GM18519 (cell line): ENCODE data around the gene ALKBH6.
"Not testable (repeated sequence)": the region's sequence is repeated elsewhere in the genome, so short reads cannot be mapped to it uniquely, and the experiment has no call there.

Experiments
- ATAC-seq: cut with Tn5 transposase; IDR thresholded peaks from one replicate; pipeline ENCODE4 v1.9.1; 2021; ENCODE audit warnings: mild to moderate bottlenecking, moderate library complexity; ENCODE audit not compliant: unreplicated experiment, low FRiP score

ALKBH6 gene

DNA sequence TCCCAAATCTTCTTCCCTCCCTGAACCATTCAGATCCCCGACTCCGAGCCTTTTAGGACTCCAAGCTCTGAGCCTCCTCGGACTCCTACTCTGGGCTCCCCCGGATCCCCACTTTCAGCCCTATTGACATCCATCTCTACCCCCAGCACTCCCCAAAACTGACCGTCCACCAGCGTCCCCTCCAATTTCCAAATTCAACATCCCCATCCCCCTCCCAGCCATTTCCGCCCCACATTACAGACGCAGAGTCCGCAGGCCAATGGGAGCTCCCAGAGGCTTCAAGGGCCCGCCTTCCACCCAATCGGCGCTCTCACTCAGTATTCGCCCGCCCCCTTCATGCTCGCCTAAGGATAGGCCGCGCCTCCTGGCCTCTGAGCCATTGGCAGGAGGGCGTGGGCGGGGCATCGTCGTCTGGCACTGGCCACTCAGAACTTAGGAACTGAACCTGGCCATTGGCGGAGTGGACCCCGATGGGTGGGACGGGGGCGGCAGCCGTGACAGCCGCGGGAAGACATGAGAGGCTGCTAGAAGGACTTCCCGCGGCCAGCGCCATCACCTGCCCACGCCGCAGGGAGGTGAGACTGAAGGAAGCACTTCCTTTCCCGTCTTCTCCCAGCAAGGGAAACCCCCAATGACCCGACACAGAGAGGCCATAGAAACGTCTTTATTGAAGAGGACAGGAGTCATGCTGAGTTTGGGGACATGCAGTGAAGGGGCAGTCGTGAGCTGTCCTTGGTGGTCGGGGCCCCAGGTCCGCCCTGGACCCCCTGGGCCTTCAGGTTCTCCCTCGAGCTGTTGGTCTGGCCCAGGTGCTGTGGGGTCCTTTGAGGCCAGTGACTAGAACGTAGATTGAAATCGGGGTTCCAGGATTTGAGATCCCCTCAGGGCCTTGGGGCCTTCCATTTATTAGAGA lies at the start of gene ALKBH6:
TSS of gene ALKBH6 (minus strand) at position 202 of the 913 bp plus-strand sequence. CDS start 816 bp downstream, outside the sequence.
- peak; percentile 81 for ATAC-seq

DNA sequence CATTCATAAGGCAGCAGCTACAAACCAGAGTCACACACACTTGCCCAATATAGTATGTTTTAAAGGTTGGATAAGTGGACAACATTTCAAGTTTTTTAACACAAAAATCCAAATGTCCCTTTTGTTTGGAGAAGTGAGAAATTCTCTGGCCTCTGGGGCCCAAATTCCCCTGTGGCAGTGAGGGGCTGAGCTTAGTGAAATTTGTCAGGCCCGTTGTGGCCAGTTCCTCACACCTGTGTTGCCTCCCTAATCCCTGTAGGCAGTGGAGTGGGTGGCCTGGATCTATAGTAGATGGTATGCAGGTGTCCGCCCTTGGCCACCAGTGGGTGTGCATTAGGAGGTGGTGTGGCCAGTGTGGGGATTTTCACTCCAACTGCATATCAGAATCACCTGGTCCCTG lies 47.4 kb upstream of the ALKBH6 start:
- ATAC-seq = no peak

DNA sequence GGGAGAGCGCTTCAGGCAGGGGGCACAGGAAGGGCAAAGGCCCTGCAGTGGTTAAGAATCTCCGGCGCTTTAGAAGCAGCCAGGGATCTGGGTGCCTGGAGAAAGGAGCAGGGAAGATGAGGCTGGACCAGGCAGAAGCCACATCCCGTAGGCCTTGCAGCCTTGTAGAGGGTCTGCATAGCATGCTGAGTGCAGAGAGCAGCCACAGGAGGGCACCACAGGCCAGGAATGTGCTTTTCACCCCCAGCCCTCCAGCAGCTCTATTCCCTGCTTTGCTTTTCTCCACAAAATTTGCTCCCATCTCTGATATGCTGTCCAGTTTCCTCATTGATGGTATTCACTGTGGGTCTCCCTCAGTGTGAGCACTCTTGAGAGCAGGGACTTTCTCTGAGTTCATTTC lies 46.4 kb upstream of the ALKBH6 start:
- no peak for ATAC-seq

DNA sequence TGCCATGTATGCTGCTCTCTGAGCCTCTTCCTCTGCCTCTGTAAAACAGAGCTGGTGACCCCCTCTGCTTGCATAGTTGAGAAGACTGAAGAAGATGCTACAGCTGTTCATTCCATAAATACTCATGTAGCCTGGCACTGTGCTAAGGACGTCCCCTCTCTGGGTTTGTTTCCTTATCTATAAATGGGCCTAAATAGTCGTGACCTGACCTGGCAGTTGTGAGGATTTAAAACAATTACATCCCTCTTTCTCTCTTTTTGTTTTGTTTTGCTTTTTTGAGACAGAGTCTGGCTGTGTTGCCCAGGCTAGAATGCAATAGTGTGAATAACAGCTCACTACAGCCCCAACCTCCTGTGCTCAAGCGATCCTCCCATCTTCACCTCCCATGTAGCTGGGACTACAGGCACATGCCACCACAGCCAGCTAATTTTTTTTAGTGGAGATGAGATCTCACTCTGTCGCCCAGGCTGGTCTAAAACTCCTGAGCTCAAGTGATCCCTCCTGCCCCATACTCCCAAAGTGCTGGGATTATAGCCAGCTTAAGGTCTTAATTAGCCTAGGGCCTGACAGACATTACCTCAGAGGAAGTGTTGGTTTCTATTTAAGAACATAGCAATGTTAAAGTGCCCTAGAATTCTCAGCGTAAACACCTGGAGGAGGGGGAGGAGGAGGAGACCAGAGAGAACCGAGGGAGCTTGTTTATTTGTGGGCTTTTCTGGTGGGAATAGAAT lies 45.3 kb upstream of the ALKBH6 start:
- no peak for ATAC-seq

DNA sequence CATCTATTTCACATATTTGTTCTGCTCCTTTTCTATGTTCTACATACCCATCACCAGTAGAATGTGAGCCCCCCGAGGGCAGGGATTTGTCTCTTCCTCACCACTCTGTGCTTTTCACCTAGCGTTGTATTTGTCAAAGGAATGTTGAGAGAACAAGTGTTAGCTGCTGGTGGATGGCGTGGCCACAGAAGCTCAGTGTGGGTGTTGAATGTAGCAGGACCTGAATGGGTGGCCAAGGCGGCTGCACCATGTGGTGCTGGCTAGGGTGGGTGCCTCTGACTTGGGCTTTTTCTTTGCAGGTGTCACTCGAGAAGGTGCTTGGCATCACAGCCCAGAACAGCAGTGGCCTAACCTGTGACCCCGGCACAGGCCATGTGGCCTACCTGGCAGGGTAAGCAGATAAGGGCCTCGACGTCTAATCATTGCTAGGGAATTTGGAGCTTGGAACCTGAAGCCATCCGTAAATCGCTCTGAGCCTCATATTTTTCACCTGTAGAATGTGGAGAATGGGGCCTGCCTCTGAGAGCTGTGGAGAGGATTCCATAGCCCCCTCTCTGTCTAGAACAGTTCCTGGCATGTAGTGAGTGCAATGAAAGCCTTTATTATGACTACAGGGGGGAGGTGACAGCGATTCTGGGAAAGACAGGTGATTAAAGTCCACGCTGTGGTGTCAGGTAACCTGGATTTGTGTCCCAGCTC lies 44.6 kb upstream of the ALKBH6 start:
- ATAC-seq = no peak

DNA sequence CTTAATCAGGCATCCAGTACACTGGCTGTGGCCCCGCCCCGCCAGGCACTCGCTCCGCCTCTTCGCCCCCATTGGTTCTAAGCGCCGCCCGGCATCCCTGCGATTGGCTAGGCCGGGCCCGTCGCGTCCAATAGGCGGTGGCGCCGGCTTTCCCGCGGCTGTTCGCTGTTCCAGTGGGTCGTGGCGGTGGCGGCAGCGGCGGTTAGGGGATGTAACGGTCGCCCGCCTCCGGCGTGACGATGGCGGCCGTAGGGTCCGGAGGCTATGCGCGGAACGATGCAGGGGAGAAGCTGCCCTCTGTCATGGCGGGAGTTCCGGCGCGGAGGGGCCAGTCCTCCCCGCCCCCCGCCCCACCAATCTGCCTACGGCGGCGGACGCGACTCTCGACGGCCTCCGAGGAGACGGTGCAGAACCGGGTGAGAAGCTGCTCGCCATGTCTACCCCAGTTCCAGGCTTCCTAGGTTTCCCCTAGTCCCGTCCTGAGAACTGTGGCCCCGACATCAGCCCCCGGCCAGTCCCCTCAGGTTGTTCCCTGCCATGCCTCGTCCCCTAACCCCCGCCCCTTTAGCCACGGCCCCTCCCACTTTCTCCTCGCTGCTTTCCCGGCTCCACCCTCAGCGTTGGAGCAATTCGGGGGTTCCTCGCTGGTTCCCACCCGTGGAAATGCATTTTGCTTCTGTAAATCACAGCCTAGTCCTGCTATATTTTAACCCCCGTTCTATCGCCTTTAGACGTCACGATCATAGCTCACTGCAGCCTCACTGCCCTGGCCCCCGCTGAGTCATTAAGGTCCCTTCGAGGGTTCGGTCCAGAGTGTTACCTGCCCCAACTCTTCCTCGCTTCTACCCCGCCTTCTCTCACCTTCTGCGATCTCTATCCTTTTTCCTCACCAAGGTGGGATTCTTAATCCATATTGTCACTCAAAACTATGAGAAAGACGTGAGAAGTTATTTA lies 41.0 kb upstream of the ALKBH6 start, which contains the start of gene WDR62:
TSS of gene WDR62 (plus strand) at position 165 of the 954 bp plus-strand sequence. CDS start at position 240, 75 bp downstream.
- peak; percentile 57 for ATAC-seq

DNA sequence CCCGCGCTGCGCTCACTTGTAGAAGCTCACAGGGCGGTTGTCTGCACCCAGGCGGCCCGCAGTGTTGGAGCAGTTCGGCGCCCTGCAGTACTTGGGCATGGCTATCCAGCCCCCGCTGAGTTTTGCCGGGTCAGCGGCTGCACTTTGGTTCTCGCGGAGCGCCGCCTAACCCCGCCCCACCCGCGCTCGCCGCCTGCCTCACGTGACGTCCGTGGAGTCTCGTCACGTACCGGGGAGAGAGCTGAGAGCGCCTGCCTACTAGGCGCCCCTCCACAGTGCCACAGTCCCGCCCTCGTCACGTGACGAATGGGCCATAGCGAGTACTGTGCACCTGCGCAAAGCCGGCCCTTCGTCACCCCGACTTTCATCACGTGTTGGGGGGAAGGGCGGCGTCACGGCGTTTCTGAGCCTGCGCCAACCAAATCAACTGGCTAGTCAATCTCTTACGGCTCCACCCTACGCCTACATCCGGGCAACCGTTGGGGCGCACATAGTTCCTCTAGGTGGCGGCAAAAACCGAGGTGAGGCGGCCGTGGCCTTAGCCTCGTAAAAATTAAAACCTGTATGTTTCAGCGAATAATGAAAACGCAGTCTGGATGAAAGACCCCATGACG lies 40.2 kb upstream of the ALKBH6 start, which contains the start of gene THAP8:
TSS of gene THAP8 (minus strand) at position 167 of the 614 bp plus-strand sequence. CDS start at position 99, 68 bp downstream.
- peak; percentile 64 for ATAC-seq

DNA sequence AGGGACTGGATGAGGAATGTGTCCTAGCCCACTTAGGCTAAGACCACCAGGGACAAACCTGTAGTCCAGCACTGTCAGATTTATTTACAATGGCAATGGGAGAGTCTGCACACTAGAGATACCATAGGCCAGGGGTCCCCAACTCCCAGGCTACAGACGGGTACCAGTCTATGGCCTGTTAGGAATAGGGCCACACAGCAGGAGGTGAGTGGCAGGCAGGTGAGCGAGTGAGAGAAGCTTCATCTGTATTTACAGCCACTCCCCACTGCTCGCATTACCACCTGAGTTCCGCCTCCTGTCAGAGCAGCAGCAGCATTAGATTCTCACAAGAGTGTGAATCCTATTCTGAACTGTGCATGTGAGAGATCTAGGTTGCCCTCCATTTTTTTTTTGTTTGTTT lies 37.6 kb upstream of the ALKBH6 start:
- no peak for ATAC-seq

DNA sequence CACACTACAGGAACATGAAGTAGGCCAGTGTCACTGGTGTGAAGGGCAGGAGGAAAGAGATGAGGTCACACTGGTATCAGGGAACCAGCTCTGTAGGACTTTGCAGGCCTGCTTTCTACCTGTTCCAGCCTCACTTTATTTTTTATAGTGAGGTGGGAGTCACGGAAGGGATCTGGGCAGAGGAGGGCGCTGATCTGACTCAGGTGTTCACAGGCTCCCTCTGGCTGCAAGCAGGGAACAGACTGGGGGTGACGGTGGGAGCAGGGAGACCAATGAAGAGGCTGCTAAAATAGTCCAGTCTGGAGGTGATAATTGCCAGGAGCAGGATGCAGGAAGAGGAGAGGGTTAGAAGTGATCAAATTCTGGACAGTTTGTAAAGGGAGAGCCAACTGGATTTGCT lies 37.2 kb upstream of the ALKBH6 start:
- no peak for ATAC-seq

DNA sequence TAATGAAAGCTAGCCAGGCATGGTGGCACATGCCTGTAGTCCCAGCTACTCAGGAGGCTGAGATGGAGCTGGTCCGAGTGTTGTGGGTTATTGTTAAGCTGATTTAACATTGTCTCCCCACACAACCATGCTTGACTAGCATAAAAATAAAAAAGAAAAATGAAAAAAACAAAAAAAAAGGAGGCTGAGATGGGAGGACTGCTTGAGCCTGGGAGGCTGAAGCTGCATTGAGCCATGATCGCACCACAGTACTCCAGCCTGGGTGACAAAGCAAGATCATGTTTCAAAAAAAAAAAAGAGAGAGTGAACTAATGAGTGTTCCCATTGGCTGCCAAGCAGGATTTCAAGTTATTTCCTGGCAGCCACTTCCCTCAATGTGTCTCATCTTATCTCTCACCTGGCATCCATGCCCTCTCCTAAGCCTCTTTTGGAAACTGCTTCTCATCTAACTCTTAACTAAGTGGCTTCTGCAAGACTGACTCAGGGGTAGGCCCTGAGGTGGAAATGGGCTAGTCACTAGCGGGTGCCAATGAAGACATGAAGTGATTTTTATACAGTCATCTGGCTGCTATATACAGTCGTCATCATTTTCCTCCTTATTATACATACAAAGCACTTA lies 35.2 kb upstream of the ALKBH6 start:
- no peak for ATAC-seq

DNA sequence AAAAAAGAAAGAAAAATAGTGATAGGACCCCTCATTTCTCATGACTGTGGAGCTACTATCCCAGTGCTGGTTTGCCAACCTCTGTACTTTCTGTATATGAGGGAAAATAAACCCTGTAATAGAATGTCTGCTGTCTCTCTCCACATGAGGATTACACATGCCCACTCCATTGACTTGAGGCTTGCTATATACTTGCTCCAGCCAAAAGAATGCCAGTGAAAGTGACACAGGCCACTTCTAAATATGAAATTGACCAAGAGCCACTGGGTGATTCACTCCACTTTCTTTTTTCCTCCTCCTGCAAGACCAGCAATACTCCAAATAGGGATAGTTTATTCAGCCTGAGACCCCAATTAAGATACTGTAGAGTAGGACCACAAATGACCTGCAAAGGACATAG lies 33.8 kb upstream of the ALKBH6 start:
- no peak for ATAC-seq

DNA sequence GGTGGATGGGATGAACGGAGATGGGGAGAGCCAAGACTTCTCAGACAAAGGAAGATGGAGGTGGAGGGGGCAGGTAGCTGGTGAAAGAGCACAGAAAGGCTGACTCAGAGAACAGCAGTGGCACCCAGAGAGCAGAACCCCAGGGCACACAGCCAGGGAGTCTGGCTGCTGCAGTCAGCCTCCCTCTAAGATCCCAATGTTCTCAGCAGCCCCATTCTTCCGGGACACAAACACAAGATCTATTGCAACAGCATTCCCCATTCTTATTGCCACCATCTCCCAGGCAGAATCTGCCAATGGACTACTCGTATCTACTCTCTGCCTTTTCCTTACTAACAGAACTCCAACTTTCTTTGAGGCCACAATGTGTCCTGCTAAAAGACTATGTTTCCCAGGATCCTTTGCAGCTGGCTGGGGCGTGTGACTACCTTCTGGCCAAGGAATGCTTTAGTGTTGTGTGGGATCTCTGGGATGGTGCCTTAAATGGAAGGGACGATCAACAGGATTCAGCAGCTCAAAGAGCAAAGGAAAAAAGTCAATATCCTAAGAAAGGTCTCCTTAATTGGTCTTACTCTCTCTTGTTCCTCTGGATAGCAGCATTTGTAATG lies 32.5 kb upstream of the ALKBH6 start:
- no peak for ATAC-seq

DNA sequence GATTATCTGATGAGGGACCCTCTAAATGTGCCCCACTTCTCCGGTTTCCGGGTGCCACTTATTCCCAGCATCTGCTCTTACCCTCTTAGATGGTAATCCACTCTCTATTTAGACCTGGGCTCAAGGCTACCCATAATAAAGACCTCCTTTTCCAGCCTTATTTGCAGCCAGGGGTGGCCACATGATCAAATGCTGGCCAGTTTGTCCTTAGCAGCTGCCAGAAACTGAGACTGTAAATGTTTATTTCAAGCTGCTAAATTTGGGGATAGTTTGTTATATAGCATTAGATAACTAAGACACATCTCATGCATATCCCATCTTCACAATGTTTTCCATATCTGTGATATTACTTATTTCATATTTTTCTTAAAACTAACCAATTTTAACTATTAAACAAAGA lies 29.9 kb upstream of the ALKBH6 start:
- no peak for ATAC-seq

DNA sequence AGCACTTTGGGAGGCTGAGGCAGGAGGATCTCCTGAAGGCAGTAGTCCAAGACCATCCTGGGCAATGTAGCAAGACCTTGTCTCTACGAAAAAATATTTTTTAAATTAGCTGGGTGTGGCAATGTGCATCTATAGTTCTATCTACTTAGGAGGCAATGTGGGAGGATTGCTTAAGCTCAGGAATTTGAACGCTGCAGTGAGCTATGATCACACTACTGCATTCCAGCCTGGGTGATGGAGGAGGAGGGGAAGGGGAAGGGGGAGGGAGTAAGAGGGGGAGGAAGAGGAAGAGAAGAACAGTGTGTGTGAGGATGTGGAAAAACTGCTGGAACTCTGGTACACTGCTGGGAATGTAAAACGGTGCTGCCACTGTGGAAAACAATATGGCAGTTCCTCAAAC lies 27.8 kb upstream of the ALKBH6 start:
- ATAC-seq = no peak

DNA sequence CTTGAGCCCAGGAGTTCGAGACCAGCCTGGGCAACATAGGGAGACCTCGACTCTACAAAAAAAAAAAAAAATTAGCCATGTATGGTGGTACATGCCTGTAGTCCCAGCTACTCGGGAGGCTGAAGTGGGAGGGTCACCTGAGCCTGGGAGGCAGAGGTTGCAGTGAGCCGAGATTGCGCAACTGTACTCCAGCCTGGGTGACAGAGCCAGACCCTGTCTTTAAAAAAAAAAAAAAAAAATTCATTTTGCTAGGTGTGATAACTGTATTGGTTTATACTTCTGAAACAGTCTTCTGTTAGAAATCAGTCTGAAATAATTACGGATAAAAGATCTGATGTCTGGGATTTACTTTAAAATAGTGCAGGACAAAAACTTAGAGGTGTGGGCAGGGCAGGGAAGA lies 27.1 kb upstream of the ALKBH6 start:
- ATAC-seq = not testable (repeated sequence)

DNA sequence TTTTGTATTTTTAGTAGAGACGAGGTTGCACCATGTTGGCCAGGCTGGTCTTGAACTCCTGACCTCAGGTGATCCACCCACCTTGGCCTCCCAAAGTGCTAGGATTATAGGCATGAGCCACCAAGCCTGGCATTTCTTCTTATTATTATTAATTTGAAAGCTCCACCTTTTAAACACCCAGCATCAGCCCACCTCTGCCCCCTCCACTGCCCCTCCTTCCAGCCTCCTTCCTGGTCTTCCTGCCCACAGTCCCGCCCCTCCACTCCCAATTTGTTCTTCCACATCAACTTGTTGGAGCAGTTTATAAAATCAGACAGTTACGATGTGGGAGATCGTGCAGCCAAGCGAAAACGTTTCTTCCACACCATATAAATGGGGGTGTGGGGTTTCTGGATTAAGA lies 26.5 kb upstream of the ALKBH6 start:
- no peak for ATAC-seq

DNA sequence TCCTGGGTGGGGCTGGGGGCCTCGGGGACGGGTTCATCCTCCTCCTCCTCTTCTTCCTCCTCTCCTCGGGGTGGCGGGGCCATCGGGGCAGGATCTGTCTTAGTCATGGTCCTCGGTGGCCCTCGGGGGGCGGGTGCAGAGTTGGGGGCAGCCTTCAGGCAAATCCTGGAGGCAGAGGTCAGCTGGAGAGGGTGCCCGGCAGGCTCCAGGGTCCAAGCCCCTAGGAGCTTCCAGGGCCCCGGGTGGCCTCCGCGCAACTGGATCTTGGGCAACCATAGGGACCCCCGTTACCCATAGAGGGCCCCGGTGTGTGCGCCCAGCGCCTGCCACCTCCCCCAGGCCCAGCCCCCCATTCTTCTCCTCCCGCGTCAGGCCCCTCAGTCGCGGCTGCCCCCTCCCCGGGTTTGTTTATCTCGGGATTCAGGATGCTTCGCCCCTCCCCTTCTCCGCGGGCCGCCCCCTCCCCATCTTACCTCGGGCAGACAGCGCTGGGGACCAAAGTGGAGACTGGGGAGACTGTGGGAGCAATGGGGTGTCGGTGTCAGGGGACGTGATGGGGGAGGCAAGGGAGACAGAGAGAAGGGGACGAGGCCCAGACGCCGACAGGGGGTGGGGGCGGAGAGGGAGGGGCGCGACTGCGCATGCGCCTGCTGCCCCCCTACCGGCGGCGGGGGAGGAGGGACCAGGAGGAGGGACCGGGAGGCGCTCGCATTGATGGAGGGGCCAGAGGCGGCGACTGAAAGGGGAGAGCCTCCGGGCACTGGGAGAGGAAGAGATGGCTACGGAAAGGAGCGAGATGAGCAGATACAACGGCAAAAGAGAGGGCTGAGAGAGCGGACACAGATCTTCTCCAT lies 18.5 kb upstream of the ALKBH6 start, which contains the start of gene CLIP3:
TSS of gene CLIP3 (minus strand) at position 623 of the 854 bp plus-strand sequence. CDS start at position 107, 516 bp downstream.
- ATAC-seq = no peak
